Effector memory CD8-positive, alpha-beta T cell (primary cell): ENCODE data around the gene ORC3.
"Not testable (repeated sequence)": the region's sequence is repeated elsewhere in the genome, so short reads cannot be mapped to it uniquely, and the experiment has no call there.

Experiments
- ATAC-seq: fragments of 150-1000 bp; cut with Tn5 transposase; replicated peaks from 2 replicates; pipeline ENCODE4 v1.10.0; 2021; ENCODE audit warnings: mild to moderate bottlenecking, moderate library complexity
- DNase-seq, 3 experiments: peaks; one replicate each; pipeline ENCODE4 v3.0.0; 2021
- H3K27ac Mint-ChIP-seq, 2 donors: one replicate each; pipeline ENCODE4 v1.8.0; 2022; ENCODE audit warnings: mild to moderate bottlenecking in 2 of 2, mixed read lengths in 2 of 2, moderate library complexity in 2 of 2
- H3K27me3 Mint-ChIP-seq, 2 donors: one replicate each; pipeline ENCODE4 v1.8.0; 2022; ENCODE audit warnings: mixed read lengths in 2 of 2
- H3K36me3 Mint-ChIP-seq: one replicate; pipeline ENCODE4 v1.8.0; 2022; ENCODE audit warnings: mild to moderate bottlenecking, moderate library complexity, mixed read lengths; ENCODE audit not compliant: insufficient read depth
- H3K4me1 Mint-ChIP-seq, 2 donors: one replicate each; pipeline ENCODE4 v1.8.0; 2022; ENCODE audit warnings: low read depth in 2 of 2, mixed read lengths in 2 of 2
- H3K4me3 Mint-ChIP-seq, 2 donors: one replicate each; pipeline ENCODE4 v1.8.0; 2022; ENCODE audit warnings: mild to moderate bottlenecking in 2 of 2, mixed read lengths in 2 of 2, moderate library complexity in 2 of 2
- H3K9me3 Mint-ChIP-seq, 2 donors: one replicate each; pipeline ENCODE4 v1.8.0; 2022; ENCODE audit warnings: mixed read lengths in 2 of 2

Gene ORC3

DNA sequence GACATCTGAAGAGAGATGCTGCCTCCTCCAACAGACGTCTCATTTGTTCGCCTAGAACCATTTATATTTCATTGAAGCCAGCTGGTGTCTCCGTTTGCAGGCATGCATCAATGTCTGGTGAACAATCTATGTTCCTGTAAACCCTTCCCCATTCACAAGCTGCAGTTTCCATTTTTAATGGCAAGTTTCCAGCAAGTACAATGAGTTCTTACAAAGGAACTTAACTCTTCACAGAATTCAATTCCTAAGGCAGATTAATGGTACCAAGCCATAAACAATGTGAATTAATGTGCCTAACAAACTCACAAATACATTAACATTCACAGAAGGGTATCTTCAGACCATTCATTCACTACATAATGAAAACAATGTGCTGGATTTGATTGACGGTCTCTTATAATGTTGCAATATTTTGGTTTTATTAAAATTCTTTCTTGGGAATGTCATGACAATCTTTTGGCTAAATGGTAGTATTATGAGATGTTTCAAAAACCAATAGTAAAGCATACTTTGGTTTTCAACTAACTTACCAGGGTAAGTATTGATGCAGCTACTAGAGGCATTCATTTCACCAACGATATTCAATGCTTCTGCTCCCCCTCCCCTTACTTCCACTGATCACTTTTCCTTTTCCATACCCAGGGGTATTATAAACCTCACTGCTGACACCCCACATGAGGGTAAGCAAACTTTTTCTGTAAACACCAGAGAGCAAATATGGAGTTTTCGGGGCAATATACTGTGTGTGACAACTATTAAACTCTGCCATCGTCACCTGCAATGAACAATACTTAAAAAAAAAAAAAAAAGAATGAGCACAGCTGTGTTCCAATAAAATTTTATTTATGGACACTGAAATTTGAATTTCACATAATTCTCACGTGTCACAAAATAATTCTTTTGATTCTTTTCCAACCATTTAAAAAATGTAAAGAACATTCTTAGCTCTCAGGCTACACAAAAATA is 107.9 kb downstream of the ORC3 start:
- peaks cover 44% of the 10 kb centered on the region for H3K36me3 Mint-ChIP-seq
- no peaks in the 10 kb centered on the region for H3K27me3 Mint-ChIP-seq
- peaks cover 38 to 78% of the 10 kb centered on the region in 2 donors for H3K4me1 Mint-ChIP-seq
- peak overlapping the region; percentile 93 to 94 for H3K27ac Mint-ChIP-seq
- ATAC-seq (no peak), DNase-seq (no peak)
- H3K4me3 Mint-ChIP-seq, result peak overlapping the region; percentile 86 to 93
- no peaks in the 10 kb centered on the region for H3K9me3 Mint-ChIP-seq

DNA sequence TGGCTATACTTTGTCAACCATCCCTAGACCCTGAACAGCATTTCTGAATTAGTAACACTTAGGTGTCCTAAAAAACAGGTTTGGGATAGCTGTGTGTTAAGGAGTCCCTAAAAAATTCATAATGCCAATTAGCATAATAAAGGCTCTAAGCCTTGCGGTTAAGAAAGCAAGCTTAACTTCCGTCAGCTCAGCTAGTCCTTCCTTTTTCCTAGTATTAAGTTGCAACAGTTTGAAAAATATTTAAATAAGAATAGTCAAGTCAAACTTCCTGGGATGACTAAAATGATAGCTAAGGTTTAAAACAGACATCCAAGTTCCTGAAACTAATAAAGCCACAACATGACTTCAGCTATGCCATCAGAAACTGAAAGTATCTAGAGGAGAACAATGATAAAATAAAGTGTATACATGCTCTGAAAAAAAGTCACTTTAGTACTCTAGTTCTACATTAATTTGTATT is 108.6 kb downstream of the ORC3 start:
- peak overlapping the region; percentile 86 to 93 for H3K4me3 Mint-ChIP-seq
- DNase-seq, result no peak
- H3K27me3 Mint-ChIP-seq, result no peaks in the 10 kb centered on the region
- H3K4me1 Mint-ChIP-seq, result peaks cover 38 to 73% of the 10 kb centered on the region in 2 donors
- ATAC-seq, result no peak
- peak overlapping the region; percentile 93 to 94 for H3K27ac Mint-ChIP-seq
- H3K36me3 Mint-ChIP-seq, result peaks cover 44% of the 10 kb centered on the region
- no peaks in the 10 kb centered on the region for H3K9me3 Mint-ChIP-seq

DNA sequence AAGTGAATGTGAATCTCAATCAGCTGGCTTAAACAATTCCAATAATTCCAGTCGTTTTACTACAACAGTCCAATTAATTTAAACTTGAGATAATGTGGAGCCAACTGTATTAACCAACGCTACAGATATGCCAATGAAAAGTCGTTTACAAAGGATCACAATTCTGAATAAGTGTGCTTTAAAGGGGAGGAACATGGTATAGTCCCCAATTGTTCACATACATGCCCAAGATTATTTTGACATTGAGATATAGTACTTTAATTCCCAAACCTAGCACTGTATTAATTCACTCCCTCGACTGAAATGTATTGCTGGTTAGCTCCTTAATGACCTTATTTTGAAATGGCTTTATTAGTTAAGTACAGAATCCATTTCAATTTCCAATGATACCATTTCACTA is 109.6 kb downstream of the ORC3 start:
- Mint-ChIP-seq H3K27ac (peak overlapping the region; percentile 93 to 94), H3K36me3 (peaks cover 44% of the 10 kb centered on the region), H3K4me1 (peaks cover 34 to 64% of the 10 kb centered on the region in 2 donors), H3K27me3 (no peaks in the 10 kb centered on the region), H3K9me3 (no peaks in the 10 kb centered on the region), H3K4me3 (peak overlapping the region; percentile 86 to 93)
- ATAC-seq (no peak), DNase-seq (no peak)

DNA sequence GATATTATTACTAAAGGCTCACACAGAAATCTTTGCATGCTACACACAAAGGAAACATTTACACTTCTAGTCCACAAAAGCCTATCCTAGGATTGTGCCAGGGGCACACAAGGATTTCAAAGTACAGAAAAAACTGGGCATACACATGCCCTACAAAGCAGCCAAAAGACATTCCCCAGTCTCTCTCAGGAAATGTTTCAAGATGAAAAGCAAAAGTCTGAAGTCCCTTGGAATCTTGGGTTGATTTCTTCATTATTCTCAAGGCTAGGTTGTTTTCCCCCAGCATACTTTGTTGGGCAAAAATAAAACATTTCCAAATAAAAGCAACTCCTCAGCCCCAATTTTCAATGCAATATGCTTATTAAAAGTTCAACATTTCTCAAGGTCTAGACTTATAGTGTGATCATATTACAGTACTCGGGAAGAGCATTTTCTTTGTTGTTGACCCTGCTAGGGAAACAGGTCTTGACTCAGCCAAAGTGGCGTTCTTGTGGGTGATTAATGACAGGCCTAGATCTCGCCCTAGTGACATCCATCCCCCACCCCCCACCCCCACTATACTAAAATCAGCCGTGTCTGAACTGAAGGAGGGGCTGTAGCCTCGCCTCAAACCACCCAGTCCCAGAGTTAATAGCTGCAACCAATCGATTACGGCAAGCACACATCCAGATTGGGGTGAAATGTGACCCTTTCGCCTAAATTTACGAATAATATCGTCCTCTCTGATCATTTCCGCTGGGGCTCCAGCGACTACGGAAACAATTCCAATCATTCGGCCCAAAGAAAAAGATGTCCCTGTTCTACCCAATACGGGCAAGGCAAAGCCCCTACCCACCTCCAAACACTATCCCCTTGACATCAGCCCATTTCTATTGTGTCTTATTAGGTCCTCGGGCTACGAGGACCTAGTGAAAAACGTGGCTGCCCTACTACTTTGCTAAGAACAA is 110.7 kb downstream of the ORC3 start:
- H3K27me3 Mint-ChIP-seq, result no peaks in the 10 kb centered on the region
- peak overlapping the region; percentile 86 to 93 for H3K4me3 Mint-ChIP-seq
- peaks cover 38% of the 10 kb centered on the region for H3K36me3 Mint-ChIP-seq
- ATAC-seq, result peak; percentile 5
- peak; percentile 12 to 28 (median 15) for DNase-seq
- peaks cover 35 to 60% of the 10 kb centered on the region in 2 donors for H3K4me1 Mint-ChIP-seq
- peak overlapping the region; percentile 93 to 94 for H3K27ac Mint-ChIP-seq
- no peaks in the 10 kb centered on the region for H3K9me3 Mint-ChIP-seq

DNA sequence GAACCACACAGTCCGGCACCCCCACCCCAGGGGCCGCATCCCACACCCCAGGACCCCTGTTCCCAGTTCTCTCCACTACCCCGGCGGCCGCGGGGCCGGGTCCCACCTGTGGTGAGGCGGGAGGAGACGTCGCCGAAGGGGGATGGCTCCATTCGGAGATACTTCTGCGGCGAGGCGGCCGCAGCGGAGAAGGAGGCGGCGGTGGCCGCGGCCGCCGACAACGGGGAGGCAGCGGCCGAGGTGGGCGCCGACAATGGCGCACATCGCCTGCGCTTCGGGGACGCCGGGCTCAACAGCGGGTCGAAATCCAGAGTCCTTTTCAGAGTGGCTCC is 111.4 kb downstream of the ORC3 start:
- no peaks in the 10 kb centered on the region for H3K27me3 Mint-ChIP-seq
- peak; percentile 9 for ATAC-seq
- no peaks in the 10 kb centered on the region for H3K9me3 Mint-ChIP-seq
- H3K36me3 Mint-ChIP-seq, result peaks cover 35% of the 10 kb centered on the region
- peak overlapping the region; percentile 86 to 93 for H3K4me3 Mint-ChIP-seq
- peaks cover 30 to 53% of the 10 kb centered on the region in 2 donors for H3K4me1 Mint-ChIP-seq
- peak overlapping the region; percentile 93 to 94 for H3K27ac Mint-ChIP-seq
- DNase-seq, result no peak

DNA sequence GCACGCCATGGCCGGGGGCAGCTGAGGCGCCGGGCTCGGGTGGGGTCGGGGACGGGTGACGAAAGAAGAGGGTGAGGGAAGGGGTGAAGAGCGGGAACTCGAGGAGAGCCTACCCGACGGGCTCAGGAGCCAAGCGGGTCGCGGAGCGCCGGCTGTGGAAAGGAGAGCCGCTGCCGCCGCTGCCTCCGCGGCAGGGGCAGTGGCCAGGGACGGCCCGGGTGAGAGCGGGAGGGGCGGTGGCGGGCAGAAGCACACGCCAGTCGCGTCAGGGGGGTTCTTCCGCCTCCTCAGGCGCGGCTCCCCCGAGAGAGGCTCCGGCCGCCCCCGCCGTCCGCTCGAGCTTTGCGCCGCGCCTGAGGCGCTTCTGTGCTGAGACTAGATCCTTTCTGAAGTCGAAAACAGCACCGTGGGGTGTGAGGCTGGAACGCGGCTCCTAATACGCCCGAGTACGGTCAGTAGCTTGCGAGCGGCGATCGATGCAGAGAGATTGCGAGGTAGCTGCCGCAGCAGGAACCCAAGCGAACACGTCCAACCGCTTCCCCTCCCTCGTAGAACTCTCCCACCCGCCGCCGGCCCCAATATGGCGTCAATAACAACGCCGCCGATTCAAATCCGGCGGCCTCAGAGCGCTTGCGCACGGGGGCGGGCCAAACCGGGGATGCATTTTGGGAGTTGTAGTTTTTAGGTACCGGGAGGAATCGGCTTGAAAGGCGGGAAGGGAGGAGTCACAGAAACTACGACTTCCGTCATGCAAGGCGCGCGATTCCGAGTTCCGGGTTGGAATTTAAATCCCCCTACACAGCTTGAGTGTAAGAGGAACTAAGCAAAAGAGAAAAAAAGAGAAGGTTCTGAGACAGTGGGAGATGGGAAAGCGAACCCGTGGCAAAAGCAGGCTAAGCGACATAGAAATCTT is 112.0 kb downstream of the ORC3 start, which contains the start of gene AKIRIN2:
AKIRIN2 (minus strand) TSS at position 558 of the 913 bp plus-strand sequence; CDS start at position 9, 549 bp downstream.
- Mint-ChIP-seq H3K36me3 (peaks cover 30% of the 10 kb centered on the region), H3K27ac (peak within 1 kb of the TSS; percentile 93 to 94), H3K27me3 (no peaks in the 10 kb centered on the region), H3K4me3 (peak within 1 kb of the TSS; percentile 86 to 93), H3K9me3 (no peaks in the 10 kb centered on the region), H3K4me1 (peaks cover 28 to 51% of the 10 kb centered on the region in 2 donors)
- DNase-seq (peak; percentile 96 to 98 (median 96)), ATAC-seq (peak; percentile 79)

DNA sequence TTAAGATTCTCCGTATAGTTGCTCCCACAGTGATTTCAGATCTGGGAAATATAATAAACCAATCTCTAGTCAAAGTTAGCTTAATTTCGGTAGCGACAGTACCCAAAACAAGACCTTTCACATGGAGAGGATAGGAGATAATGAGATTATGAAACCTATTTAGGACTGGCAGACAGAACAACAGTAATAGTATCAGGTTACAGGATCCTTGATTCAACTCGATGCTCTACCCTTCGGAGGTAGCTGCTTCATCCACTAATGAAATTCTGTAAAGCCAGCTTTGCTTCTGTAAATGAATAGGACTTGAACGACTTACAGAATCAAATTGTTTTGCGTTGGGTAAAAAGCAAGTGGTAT is 112.6 kb downstream of the ORC3 start:
- no peaks in the 10 kb centered on the region for H3K9me3 Mint-ChIP-seq
- H3K36me3 Mint-ChIP-seq, result peaks cover 27% of the 10 kb centered on the region
- peak overlapping the region; percentile 93 to 94 for H3K27ac Mint-ChIP-seq
- DNase-seq, result no peak
- no peak for ATAC-seq
- peaks cover 25 to 44% of the 10 kb centered on the region in 2 donors for H3K4me1 Mint-ChIP-seq
- peak overlapping the region; percentile 86 to 93 for H3K4me3 Mint-ChIP-seq
- no peaks in the 10 kb centered on the region for H3K27me3 Mint-ChIP-seq

DNA sequence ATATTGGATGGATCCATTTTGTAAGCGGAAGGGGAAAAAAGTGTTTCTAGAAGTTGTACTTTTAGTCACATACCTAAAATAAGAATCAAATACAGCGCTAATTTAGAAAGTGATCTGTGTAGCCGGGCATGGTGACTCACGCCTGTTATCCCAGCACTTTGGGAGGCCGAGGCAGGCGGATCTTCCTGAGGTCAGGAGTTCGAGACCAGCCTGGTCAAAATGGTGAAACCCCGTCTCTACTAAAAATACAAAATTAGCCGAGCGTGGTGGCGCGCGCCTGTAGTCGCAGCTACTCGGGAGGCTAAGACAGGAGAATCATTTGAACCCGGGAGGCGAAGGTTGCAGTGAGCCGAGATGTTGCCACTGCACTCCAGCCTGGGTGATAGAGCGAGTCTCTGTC is 113.1 kb downstream of the ORC3 start:
- Mint-ChIP-seq H3K4me3 (peak overlapping the region; percentile 86 to 93), H3K36me3 (peaks cover 27% of the 10 kb centered on the region), H3K27ac (peak overlapping the region; percentile 93 to 94), H3K4me1 (peaks cover 20 to 40% of the 10 kb centered on the region in 2 donors)
- ATAC-seq, DNase-seq, H3K9me3 Mint-ChIP-seq, H3K27me3 Mint-ChIP-seq: not testable (repeated sequence)

DNA sequence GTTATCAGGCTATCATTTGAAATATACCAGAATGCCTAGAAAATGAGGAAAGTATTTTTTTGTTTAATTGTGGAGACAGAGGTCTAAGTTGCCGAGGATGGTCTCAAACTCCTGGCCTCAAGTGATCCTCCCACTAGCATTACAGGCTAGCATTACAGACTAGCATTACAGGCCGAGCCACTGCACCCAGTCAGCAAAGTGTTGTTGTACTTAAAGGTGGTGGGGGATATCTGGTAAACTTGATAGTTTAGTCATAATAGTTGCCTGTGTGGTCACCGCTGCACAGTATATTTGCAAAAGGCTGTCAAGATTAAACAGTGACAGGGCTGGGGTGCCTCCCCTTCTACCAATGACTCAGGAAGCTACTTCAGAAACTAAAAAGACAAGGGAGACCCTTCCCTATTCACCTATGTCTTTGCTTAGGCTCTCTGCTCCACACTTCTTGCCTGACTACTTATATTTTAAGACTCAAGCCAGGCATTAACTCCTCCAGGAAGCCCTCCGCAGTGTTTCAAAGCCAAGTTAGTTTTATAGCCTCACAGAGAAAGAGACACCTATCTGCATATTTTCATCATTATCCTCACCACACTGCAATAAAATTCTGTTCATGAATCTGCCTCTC is 115.2 kb downstream of the ORC3 start:
- Mint-ChIP-seq H3K27me3 (no peaks in the 10 kb centered on the region), H3K9me3 (no peaks in the 10 kb centered on the region), H3K4me3 (no peak overlapping the region), H3K4me1 (peaks cover 14 to 19% of the 10 kb centered on the region in 2 donors), H3K36me3 (peaks cover 27% of the 10 kb centered on the region), H3K27ac (peak overlapping the region in 1 of 2 donors; percentile 26)
- DNase-seq (no peak), ATAC-seq (no peak)

DNA sequence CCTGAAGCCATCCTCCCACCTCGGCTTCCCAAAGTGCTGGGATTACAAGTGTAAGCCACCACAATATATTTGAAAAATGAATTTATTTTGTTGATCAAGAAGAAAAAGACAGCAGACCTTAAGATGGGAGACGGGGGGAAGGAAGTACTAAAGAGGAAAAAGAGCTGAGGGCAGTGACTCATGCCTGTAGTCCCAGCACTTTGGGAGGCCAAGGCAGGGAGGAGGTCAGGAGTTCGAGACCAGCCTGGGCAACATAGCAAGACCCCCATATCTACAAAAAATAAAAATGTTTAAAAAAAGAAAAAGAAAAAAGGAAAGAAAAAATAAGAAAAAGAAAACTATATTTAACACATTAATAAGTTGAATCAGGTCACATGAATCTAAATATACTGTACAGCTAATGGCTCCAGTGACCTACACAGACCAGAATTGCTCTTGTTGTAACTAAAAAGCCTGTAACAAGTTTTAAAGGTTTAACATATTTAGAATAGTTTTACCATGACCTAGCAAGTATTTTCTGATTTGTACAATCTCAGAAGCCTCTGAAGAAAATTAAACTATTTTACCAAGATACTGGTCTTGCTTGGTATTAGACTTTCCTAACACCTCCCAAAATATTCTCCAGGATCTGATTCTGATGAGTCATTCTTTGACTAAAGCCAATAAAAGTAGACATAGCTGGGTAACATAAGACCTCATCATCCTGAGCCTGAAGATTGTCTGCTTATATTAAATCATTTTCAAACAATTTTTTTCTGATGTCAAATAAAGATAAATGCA is 116.4 kb downstream of the ORC3 start:
- H3K4me3 Mint-ChIP-seq, result no peak overlapping the region
- peaks cover 15% of the 10 kb centered on the region for H3K36me3 Mint-ChIP-seq
- no peak for DNase-seq
- H3K27me3 Mint-ChIP-seq, result no peaks in the 10 kb centered on the region
- ATAC-seq, result no peak
- H3K9me3 Mint-ChIP-seq, result no peaks in the 10 kb centered on the region
- H3K27ac Mint-ChIP-seq, result no peak overlapping the region
- H3K4me1 Mint-ChIP-seq, result peaks cover 10 to 12% of the 10 kb centered on the region in 2 donors

DNA sequence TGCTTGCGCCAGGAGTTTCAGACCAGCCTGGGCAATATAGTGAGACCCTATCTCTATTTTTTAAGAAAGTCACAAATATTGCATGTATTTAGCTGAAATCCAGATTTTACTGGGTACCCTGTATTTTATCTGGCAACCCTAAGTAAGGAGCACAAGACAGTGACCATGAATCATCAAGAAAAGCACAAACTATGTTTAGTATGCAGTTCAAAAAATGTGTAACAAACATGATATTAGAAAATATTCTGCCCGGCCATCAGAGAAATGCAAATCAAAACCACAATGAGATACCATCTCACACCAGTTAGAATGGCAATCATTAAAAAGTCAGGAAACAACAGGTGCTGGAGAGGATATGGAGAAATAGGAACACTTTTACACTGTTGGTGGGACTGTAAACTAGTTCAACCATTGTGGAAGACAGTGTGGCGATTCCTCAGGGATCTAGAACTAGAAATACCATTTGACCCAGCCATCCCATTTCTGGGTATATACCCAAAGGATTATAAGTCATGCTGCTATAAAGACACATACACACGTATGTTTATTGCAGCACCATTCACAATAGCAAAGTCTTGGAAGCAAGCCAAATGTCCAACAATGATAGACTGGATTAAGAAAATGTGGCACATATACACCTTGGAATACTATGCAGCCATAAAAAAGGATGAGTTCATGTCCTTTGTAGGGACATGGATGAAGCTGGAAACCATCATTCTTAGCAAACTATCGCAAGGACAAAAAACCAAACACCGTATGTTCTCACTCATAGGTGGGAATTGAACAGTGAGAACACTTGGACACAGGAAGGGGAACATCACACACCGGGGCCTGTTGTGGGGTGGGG is 118.9 kb downstream of the ORC3 start:
- not testable (repeated sequence) for ATAC-seq, H3K27ac Mint-ChIP-seq, H3K27me3 Mint-ChIP-seq, H3K9me3 Mint-ChIP-seq, H3K36me3 Mint-ChIP-seq, H3K4me3 Mint-ChIP-seq, H3K4me1 Mint-ChIP-seq, DNase-seq
